ENCODE measurements around the gene DHCR24. TPM values are rescaled to one million over a fixed set of nuclear protein-coding genes. Genes with fewer than 3 reads are reported as not detected.

The DHCR24 gene
- total RNA-seq, 1 donor from 2014 or later: 145 TPM

GRCh38 chr1:54805466-54805865 lies 81.5 kb downstream of the DHCR24 start:
- intact Hi-C loops (cut with micrococcal nuclease): loop anchor here (10.0 kb wide), 1 partner anchor 751 kb away; the partner anchor contains the start of genes TCEANC2 and TMEM59

GRCh38 chr1:54804471-54805132 lies 82.4 kb downstream of the DHCR24 start:
- intact Hi-C loops (cut with micrococcal nuclease): loop anchor here (5.0 to 10.0 kb wide), 3 partner anchors 83 to 750 kb away; partner anchors contain the start of genes DHCR24, SSBP3, TCEANC2 and TMEM59

- intact Hi-C loops (cut with micrococcal nuclease): loop anchor here (5.0 to 10.0 kb wide), 3 partner anchors 83 to 749 kb away; partner anchors contain the start of genes DHCR24, SSBP3, TCEANC2 and TMEM59
Observed at GRCh38 chr1:54803761-54804470, 83.1 kb downstream of the DHCR24 start.

- intact Hi-C loops (cut with micrococcal nuclease): loop anchor here (1.0 to 10.0 kb wide), 5 partner anchors 37 to 746 kb away; partner anchors contain the start of genes DHCR24, PARS2, SSBP3 and TCEANC2
Observed at GRCh38 chr1:54800899-54801759, 85.9 kb downstream of the DHCR24 start, which contains the start of gene TTC22. TTC22 (minus strand) TSS chr1:54801323; CDS start chr1:54801163, 160 bp downstream.

- intact Hi-C loops (cut with micrococcal nuclease): loop anchor here (2.0 to 10.0 kb wide), 4 partner anchors 85 to 745 kb away; partner anchors contain the start of genes DHCR24, SSBP3, TCEANC2 and TMEM59
Observed at GRCh38 chr1:54800041-54800898, 86.7 kb downstream of the DHCR24 start.

Other genes with a start within 250 kb of the DHCR24 start
- 0.18 and 0.27 TPM in 2 replicates for gene MROH7, start 245.4 kb downstream of the DHCR24 start, total RNA-seq
- gene TTC4, start 171.3 kb downstream of the DHCR24 start, total RNA-seq: 23.9 and 24.6 TPM in 2 replicates
- 4.6 and 5.1 TPM in 2 replicates for gene PARS2, start 122.7 kb downstream of the DHCR24 start, total RNA-seq
- gene TTC22, start 85.9 kb downstream of the DHCR24 start, total RNA-seq: 4.5 and 4.6 TPM in 2 replicates
- not detected in 2 replicates for gene TMEM61, start 93.4 kb upstream of the DHCR24 start, total RNA-seq
- not detected in 2 replicates for gene BSND, start 111.7 kb upstream of the DHCR24 start, total RNA-seq
- gene PCSK9, start 152.4 kb upstream of the DHCR24 start, total RNA-seq: 0.07 TPM in 2 replicates

Data from T-helper 2 cell treated with Interferon-gamma antibody and Interleukin-4, amounts not matched to agents 100 ng/mL and 5 ng/mL, for 36 hours (primary cell).